AG08395 (cell line): ENCODE measurements around the gene CRYAA.
"Not testable (repeated sequence)": the region's sequence is repeated elsewhere in the genome, so short reads cannot be mapped to it uniquely, and the experiment has no call there.

ENCODE experiments used
- DNase-seq: peaks from one replicate; pipeline ENCODE4 v3.0.0; 2012; ENCODE audit warnings: mixed read lengths, low spot score

CRYAA gene

GRCh38 chr21:43177043-43177906 lies 8.5 kb downstream of the CRYAA start:
- DNase-seq: not testable (repeated sequence)

- DNase-seq: not testable (repeated sequence)
These were observed 9.5 kb downstream of the CRYAA start for GRCh38 chr21:43178175-43178826.

- DNase-seq: not testable (repeated sequence)
These were observed 12.2 kb downstream of the CRYAA start for GRCh38 chr21:43181033-43181432.

GRCh38 chr21:43187268-43187667 lies 18.5 kb downstream of the CRYAA start:
- DNase-seq: not testable (repeated sequence)

GRCh38 chr21:43187715-43188114 lies 18.9 kb downstream of the CRYAA start:
- no peak for DNase-seq

- no peak for DNase-seq
These were observed 19.4 kb downstream of the CRYAA start for GRCh38 chr21:43188181-43188580.

- no peak for DNase-seq
These were observed 19.9 kb downstream of the CRYAA start for GRCh38 chr21:43188592-43189210.

- no peak for DNase-seq
These were observed 21.1 kb downstream of the CRYAA start for GRCh38 chr21:43189936-43190335.

GRCh38 chr21:43190544-43190943 lies 21.7 kb downstream of the CRYAA start:
- DNase-seq: no peak

GRCh38 chr21:43190951-43191350 lies 22.1 kb downstream of the CRYAA start:
- DNase-seq: no peak

GRCh38 chr21:43191521-43191920 lies 22.7 kb downstream of the CRYAA start:
- DNase-seq: no peak

GRCh38 chr21:43191971-43192370 lies 23.2 kb downstream of the CRYAA start:
- DNase-seq: no peak

- DNase-seq: no peak
These were observed 23.8 kb downstream of the CRYAA start for GRCh38 chr21:43192501-43193081.

- no peak for DNase-seq
These were observed 24.4 kb downstream of the CRYAA start for GRCh38 chr21:43193088-43193650.

- peak; percentile 83 for DNase-seq
These were observed 25.0 kb downstream of the CRYAA start for GRCh38 chr21:43193651-43194302.

GRCh38 chr21:43194303-43195120 lies 25.7 kb downstream of the CRYAA start:
- no peak for DNase-seq

- DNase-seq: no peak
These were observed 26.6 kb downstream of the CRYAA start for GRCh38 chr21:43195121-43196021.

- DNase-seq: no peak
These were observed 28.0 kb downstream of the CRYAA start for GRCh38 chr21:43196826-43197225.

- DNase-seq: no peak
These were observed 29.6 kb downstream of the CRYAA start for GRCh38 chr21:43198376-43198775.

- no peak for DNase-seq
These were observed 32.7 kb downstream of the CRYAA start for GRCh38 chr21:43201491-43201890.
